GM12878 (cell line): Measurements from ENCODE around the gene COX18.

Source experiments
- CREM ChIP-seq: IDR thresholded peaks from 2 replicates; pipeline ENCODE4 v1.6.1; 2014; ENCODE audit warnings: antibody characterized with exemption, low read depth
- CTCF ChIP-seq, 3 experiments: IDR thresholded peaks in 2 of 3; conservative IDR thresholded peaks in 1 of 3; 2 replicates each; pipeline ENCODE4 v1.5.1; 2011; ENCODE audit warnings: low read depth in 3 of 3, low read length in 3 of 3, mild to moderate bottlenecking in 3 of 3, control low read depth in 2 of 3, moderate library complexity in 2 of 3, inconsistent platforms in 1 of 3, mixed read lengths in 1 of 3; ENCODE audit not compliant: control insufficient read depth in 2 of 3, insufficient read depth in 1 of 3; ENCODE audit errors: extremely low read depth in 1 of 3
- EP300 ChIP-seq, 2 experiments: fragments of 150-350 bp in 1 of 2; IDR thresholded peaks; 2 replicates each; pipeline ENCODE4 v1.6.1; 2011 to 2012; ENCODE audit warnings: low read depth in 2 of 2, low read length in 2 of 2, borderline replicate concordance in 1 of 2, improper control_type of control experiment in 1 of 2, inconsistent platforms in 1 of 2; ENCODE audit not compliant: control insufficient read depth in 1 of 2
- EZH2 ChIP-seq: IDR thresholded peaks from 2 replicates; pipeline ENCODE4 v1.6.1; 2012; ENCODE audit warnings: low read depth, mild to moderate bottlenecking, control low read depth, inconsistent platforms, low read length, borderline replicate concordance; ENCODE audit not compliant: control insufficient read depth
- POLR2A ChIP-seq: IDR thresholded peaks from 2 replicates; pipeline ENCODE4 v1.6.1; 2011; ENCODE audit warnings: low read depth, mild to moderate bottlenecking, low read length
- SMAD1 ChIP-seq: fragments of 450-650 bp; IDR thresholded peaks from 2 replicates; pipeline ENCODE4 v1.6.1; 2018; ENCODE audit warnings: mild to moderate bottlenecking, low read depth; ENCODE audit not compliant: partially characterized antibody
- ZBTB4 ChIP-seq: fragments of 450-650 bp; formaldehyde crosslinking; IDR thresholded peaks from 2 replicates; pipeline ENCODE4 v1.4.0; 2022; ENCODE audit warnings: mild to moderate bottlenecking, moderate library complexity

- TF ChIP-seq POLR2A (no peak), CTCF (IDR thresholded peaks at IDR 0.05 in 2 of 3, conservative IDR thresholded peaks at IDR 0.05 in 1 of 3; ENCODE audit: control insufficient read depth in 2 of 3, extremely low read depth in 1 of 3, insufficient read depth in 1 of 3, low read depth in 3 of 3, low read length in 3 of 3) (no peak), EZH2 (no peak), ZBTB4 (CRISPR knock-in tag) (no peak), EP300 (IDR thresholded peaks at IDR 0.05; ENCODE audit: borderline replicate concordance in 1 of 2, control insufficient read depth in 1 of 2, low read depth in 2 of 2, low read length in 2 of 2) (no peak), SMAD1 (no peak), CREM (no peak)
These were observed 6.3 kb upstream of the COX18 start for GRCh38 chr4:73075832-73076231.
